ENCODE data around the gene EAF1. TPM values are rescaled to one million over a fixed set of nuclear protein-coding genes. Genes with fewer than 3 reads are reported as not detected.

EAF1 gene
- total RNA-seq, 6 experiments from 2014 or later: 11.6 to 27.7 (median 17.1) TPM

GRCh38 chr3:15430624-15431023 is 3.2 kb downstream of the EAF1 start:
- Histone ChIP-seq H3K27me3 (no peaks in the 10 kb centered on the region), H3K36me3 (peaks cover 0 to 41% (median 23%) of the 10 kb centered on the region in 4 donors), H3K4me1 (peaks cover 0 to 32% (median 11%) of the 10 kb centered on the region in 4 donors), H3K9me3 (no peaks in the 10 kb centered on the region), H3K27ac (no peak overlapping the region), H3K4me3 (no peak overlapping the region)
- no peak for DNase-seq
- TF ChIP-seq POLR2A (IDR thresholded peaks at IDR 0.05): no peak
- WGBS (ENCODE audit: insufficient coverage, low coverage, low lambda C conversion rate, missing lambda C conversion rate): 22% methylated on average over 1 of the region's 1 CpG
- intact Hi-C loops (cut with DNase I): loop anchor here in 1 of 2 donors (10.0 kb wide), 1 partner anchor 124 kb away; no protein-coding TSS in a partner anchor
- ATAC-seq: no peak

GRCh38 chr3:15431256-15431837 is 3.9 kb downstream of the EAF1 start:
- intact Hi-C loops (cut with DNase I): loop anchor here in 1 of 2 donors (10.0 kb wide), 1 partner anchor 123 kb away; no protein-coding TSS in a partner anchor
- 75% methylated on average over 2 of the region's 3 CpGs for WGBS (ENCODE audit: insufficient coverage, low coverage, low lambda C conversion rate, missing lambda C conversion rate)

DNA sequence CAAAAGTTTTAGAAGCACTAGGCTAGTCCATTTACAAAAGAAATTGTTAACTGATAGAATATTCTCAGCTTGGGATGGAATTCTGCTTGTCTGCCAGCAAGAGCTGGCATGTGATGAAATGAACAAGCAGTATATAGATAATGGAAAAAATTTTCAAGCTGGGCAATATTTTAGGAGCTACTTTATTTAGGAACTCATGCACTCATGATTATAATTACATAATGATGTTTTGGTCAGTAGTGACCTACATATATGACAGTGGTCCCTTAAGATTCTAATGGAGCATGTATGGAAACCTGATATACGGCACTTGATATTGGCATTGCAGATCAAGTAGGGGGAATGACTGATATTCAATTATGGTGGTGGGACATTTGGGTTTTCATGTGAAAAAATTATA is 6.1 kb downstream of the EAF1 start:
- intact Hi-C loops (cut with DNase I): loop anchor here in 1 of 2 donors (10.0 kb wide), 1 partner anchor 121 kb away; no protein-coding TSS in a partner anchor
- no peak overlapping the region for H3K4me3 ChIP-seq
- WGBS (ENCODE audit: insufficient coverage, low coverage, low lambda C conversion rate, missing lambda C conversion rate): 92% methylated on average over 1 of the region's 1 CpG
- peaks cover 0 to 68% (median 40%) of the 10 kb centered on the region in 4 donors for H3K36me3 ChIP-seq
- no peak for TF ChIP-seq POLR2A (IDR thresholded peaks at IDR 0.05)
- TF ChIP-seq, protein P1, sequence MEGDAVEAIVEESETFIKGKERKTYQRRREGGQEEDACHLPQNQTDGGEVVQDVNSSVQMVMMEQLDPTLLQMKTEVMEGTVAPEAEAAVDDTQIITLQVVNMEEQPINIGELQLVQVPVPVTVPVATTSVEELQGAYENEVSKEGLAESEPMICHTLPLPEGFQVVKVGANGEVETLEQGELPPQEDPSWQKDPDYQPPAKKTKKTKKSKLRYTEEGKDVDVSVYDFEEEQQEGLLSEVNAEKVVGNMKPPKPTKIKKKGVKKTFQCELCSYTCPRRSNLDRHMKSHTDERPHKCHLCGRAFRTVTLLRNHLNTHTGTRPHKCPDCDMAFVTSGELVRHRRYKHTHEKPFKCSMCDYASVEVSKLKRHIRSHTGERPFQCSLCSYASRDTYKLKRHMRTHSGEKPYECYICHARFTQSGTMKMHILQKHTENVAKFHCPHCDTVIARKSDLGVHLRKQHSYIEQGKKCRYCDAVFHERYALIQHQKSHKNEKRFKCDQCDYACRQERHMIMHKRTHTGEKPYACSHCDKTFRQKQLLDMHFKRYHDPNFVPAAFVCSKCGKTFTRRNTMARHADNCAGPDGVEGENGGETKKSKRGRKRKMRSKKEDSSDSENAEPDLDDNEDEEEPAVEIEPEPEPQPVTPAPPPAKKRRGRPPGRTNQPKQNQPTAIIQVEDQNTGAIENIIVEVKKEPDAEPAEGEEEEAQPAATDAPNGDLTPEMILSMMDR (IDR thresholded peaks at IDR 0.05): no peak
- no peak overlapping the region for H3K27ac ChIP-seq
- no peak for DNase-seq
- H3K9me3 ChIP-seq: no peaks in the 10 kb centered on the region
- no peak for ATAC-seq
- peaks cover 0 to 20% (median 5%) of the 10 kb centered on the region in 4 donors for H3K4me1 ChIP-seq
- no peaks in the 10 kb centered on the region for H3K27me3 ChIP-seq

More at GRCh38 chr3:15431256-15431837, 3.9 kb downstream of the EAF1 start:
- peaks cover 0 to 27% (median 9%) of the 10 kb centered on the region in 4 donors for H3K4me1 ChIP-seq
- peaks cover 0 to 48% (median 26%) of the 10 kb centered on the region in 4 donors for H3K36me3 ChIP-seq
- H3K9me3 ChIP-seq: no peaks in the 10 kb centered on the region
- H3K27ac ChIP-seq: no peak overlapping the region
- no peak for TF ChIP-seq POLR2A (IDR thresholded peaks at IDR 0.05)
- TF ChIP-seq, protein P1 (IDR thresholded peaks at IDR 0.05): no peak
- DNase-seq (no peak), ATAC-seq (no peak)
- H3K27me3 ChIP-seq: no peaks in the 10 kb centered on the region
- H3K4me3 ChIP-seq: no peak overlapping the region

DNA sequence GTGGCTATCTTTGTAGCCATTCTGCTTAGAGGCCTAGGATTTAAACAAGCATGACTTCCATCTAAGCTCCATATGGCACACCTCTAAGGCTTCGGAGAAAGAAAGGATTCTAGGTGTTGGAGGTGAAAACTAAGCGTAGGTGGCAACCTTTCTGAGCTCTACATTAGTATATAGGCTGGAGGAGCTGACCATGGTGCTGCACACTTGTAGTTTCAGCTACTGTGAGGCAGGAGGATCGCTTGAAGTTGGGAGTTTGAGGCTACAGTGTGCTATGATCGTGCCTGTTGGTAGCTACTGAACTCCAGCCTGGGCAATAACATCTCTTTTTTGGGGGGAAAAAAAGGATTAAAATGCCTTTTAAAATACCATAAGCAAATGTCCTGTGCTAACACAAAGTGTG is 7.4 kb downstream of the EAF1 start:
- no peak overlapping the region for H3K4me3 ChIP-seq

More for the DNA sequence above, 7.4 kb downstream of the EAF1 start:
- 98% methylated on average over 4 of the region's 4 CpGs for WGBS (ENCODE audit: insufficient coverage, low coverage, low lambda C conversion rate, missing lambda C conversion rate)
- H3K4me1 ChIP-seq: peaks cover 0 to 10% (median 0%) of the 10 kb centered on the region in 4 donors
- H3K27me3 ChIP-seq: no peaks in the 10 kb centered on the region
- peaks cover 0 to 80% (median 48%) of the 10 kb centered on the region in 4 donors for H3K36me3 ChIP-seq
- no peak overlapping the region for H3K27ac ChIP-seq
- DNase-seq: no peak
- no peaks in the 10 kb centered on the region for H3K9me3 ChIP-seq
- intact Hi-C loops (cut with DNase I): loop anchor here in 1 of 2 donors (10.0 kb wide), 1 partner anchor 120 kb away; no protein-coding TSS in a partner anchor
- ATAC-seq: no peak
- no peak for TF ChIP-seq POLR2A (IDR thresholded peaks at IDR 0.05)
- TF ChIP-seq, protein P1 (IDR thresholded peaks at IDR 0.05): no peak
